IMR-90 (cell line): ENCODE results near the gene FGD5.

Experiments used
- BHLHE40 ChIP-seq: fragments of 150-350 bp; IDR thresholded peaks from 2 replicates; pipeline ENCODE4 v1.6.1; 2016; ENCODE audit warnings: mild to moderate bottlenecking, low read depth, low read length
- CEBPB ChIP-seq: IDR thresholded peaks from 2 replicates; pipeline ENCODE4 v1.6.1; 2012; ENCODE audit warnings: low read depth, low read length, improper control_type of control experiment
- CHD1 ChIP-seq: IDR thresholded peaks from 2 replicates; pipeline ENCODE4 v1.6.1; 2012; ENCODE audit warnings: low read depth, low read length, improper control_type of control experiment
- CTCF ChIP-seq: conservative IDR thresholded peaks from 2 replicates; pipeline ENCODE4 v1.5.1; 2012; ENCODE audit warnings: mild to moderate bottlenecking, low read depth, low read length, improper control_type of control experiment
- FOS ChIP-seq: fragments of 150-350 bp; IDR thresholded peaks from 2 replicates; pipeline ENCODE4 v1.6.1; 2016; ENCODE audit warnings: low read depth, low read length
- MAZ ChIP-seq: IDR thresholded peaks from 2 replicates; pipeline ENCODE4 v1.6.1; 2012; ENCODE audit warnings: low read depth, mild to moderate bottlenecking, low read length, improper control_type of control experiment, moderate library complexity, borderline replicate concordance
- MXI1 ChIP-seq: IDR thresholded peaks from 2 replicates; pipeline ENCODE4 v1.6.1; 2012; ENCODE audit warnings: low read depth, mild to moderate bottlenecking, low read length, moderate library complexity, borderline replicate concordance
- POLR2A ChIP-seq: IDR thresholded peaks from 2 replicates; pipeline ENCODE4 v1.6.1; 2012; ENCODE audit warnings: mild to moderate bottlenecking, low read depth, low read length
- RAD21 ChIP-seq: IDR thresholded peaks from 2 replicates; pipeline ENCODE4 v1.6.1; 2012; ENCODE audit warnings: low read length, improper control_type of control experiment
- RFX5 ChIP-seq: IDR thresholded peaks from 2 replicates; pipeline ENCODE4 v1.8.0; 2012; ENCODE audit warnings: low read depth, mild to moderate bottlenecking, low read length, moderate library complexity
- SMC3 ChIP-seq: fragments of 150-350 bp; IDR thresholded peaks from 2 replicates; pipeline ENCODE4 v1.6.1; 2016; ENCODE audit warnings: low read depth, mild to moderate bottlenecking, antibody characterized with exemption, low read length, moderate library complexity
- TF ChIP-seq, protein P1 (sequence below): fragments of 150-350 bp; IDR thresholded peaks from 2 replicates; pipeline ENCODE4 v1.6.1; 2017; ENCODE audit warnings: mild to moderate bottlenecking, antibody characterized with exemption, low read length, low read depth
- TF ChIP-seq, protein P2 (sequence below): fragments of 150-350 bp; IDR thresholded peaks from 2 replicates; pipeline ENCODE4 v1.6.1; 2016; ENCODE audit warnings: low read depth, mild to moderate bottlenecking, low read length, moderate library complexity, borderline replicate concordance

DNA sequence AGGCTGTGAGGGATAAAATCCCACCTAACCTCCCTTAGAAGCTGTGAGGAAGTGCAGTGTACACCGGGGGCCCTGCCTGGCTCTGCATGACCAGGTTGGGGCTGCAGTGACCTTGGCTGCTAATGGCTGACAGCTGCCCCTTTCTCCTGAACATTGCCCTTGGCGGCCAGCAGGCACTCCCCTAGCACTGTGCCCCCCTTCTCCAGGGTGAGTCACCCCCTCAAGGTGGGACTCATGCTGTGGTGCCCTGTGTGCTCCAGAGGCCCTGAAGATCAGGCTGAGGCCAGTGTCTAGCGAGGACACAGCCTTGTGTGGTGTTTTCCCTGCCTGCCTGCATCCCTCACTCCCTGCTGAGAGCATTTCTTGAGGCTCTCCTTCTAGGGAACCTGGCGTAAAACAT, 21.0 kb upstream of the FGD5 start:
- TF ChIP-seq CTCF = no peak
- TF ChIP-seq RAD21 = no peak
- no peak for TF ChIP-seq POLR2A
- no peak for TF ChIP-seq BHLHE40
- TF ChIP-seq SMC3 = no peak
- no peak for TF ChIP-seq RFX5
- TF ChIP-seq FOS = no peak
- TF ChIP-seq CHD1 = no peak
- TF ChIP-seq, protein P1, sequence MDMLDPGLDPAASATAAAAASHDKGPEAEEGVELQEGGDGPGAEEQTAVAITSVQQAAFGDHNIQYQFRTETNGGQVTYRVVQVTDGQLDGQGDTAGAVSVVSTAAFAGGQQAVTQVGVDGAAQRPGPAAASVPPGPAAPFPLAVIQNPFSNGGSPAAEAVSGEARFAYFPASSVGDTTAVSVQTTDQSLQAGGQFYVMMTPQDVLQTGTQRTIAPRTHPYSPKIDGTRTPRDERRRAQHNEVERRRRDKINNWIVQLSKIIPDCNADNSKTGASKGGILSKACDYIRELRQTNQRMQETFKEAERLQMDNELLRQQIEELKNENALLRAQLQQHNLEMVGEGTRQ = no peak
- TF ChIP-seq CEBPB = no peak
- TF ChIP-seq MAZ = no peak
- TF ChIP-seq, protein P2, sequence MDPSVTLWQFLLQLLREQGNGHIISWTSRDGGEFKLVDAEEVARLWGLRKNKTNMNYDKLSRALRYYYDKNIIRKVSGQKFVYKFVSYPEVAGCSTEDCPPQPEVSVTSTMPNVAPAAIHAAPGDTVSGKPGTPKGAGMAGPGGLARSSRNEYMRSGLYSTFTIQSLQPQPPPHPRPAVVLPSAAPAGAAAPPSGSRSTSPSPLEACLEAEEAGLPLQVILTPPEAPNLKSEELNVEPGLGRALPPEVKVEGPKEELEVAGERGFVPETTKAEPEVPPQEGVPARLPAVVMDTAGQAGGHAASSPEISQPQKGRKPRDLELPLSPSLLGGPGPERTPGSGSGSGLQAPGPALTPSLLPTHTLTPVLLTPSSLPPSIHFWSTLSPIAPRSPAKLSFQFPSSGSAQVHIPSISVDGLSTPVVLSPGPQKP = no peak
- no peak for TF ChIP-seq MXI1
